Activated CD8-positive, alpha-beta memory T cell treated with anti-CD3 and anti-CD28 coated beads, Interleukin-2, amount 50 U/mL, for 4 hours (primary cell): ENCODE data around the gene NR4A3.
"Not testable (repeated sequence)": the region's sequence is repeated elsewhere in the genome, so short reads cannot be mapped to it uniquely, and the experiment has no call there.

ENCODE experiments used
- DNase-seq: peaks from one replicate; pipeline ENCODE4 v3.0.0-alpha.2; 2020

NR4A3 gene

GRCh38 chr9:99821396-99822108 lies at the start of gene NR4A3:
Gene NR4A3, plus strand, starts transcription at chr9:99821885. Its CDS starts 6,158 bp downstream, at chr9:99828043.
- DNase-seq: peak; percentile 91

GRCh38 chr9:99773468-99774138 lies 48.1 kb upstream of the NR4A3 start:
- no peak for DNase-seq

GRCh38 chr9:99778308-99778707 lies 43.4 kb upstream of the NR4A3 start:
- DNase-seq: peak; percentile 26

DNA sequence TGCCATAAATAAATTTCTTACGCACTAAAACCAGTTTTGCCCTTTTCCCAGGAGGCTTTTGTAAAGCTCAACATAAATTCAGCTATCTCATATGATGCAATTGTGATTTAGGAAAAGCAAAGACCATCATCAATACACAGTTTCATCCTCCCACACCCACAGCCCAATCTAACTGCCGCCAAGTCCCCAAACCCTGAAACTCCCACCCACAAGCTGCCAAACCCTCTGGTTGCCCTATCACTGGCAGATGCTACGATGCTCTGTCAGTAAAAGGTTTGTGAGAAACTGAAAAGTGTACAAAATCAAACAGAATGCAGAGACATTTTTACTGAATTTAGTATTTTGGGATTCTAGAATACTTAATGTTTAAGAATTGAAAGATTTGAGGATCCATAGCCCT lies 42.8 kb upstream of the NR4A3 start:
- no peak for DNase-seq

DNA sequence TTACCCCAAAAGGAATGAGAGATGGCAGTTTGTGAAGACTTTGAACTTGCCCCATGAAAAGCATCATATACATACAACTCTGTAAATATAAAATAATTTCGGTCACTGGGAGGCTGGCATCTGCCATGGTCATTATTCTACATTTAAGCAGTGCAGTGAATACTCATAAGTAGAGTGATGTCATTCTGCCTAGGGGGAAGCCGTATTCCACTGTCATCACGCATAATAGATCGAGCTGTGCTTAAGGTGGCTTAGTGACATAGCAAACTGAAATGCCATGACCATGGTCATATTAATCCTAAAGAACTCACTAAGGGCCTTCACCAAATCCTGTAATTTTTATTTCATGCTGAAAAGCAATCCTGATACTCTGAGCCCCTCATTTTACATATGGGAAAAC lies 42.4 kb upstream of the NR4A3 start:
- no peak for DNase-seq

- not testable (repeated sequence) for DNase-seq
Measured at GRCh38 chr9:99782349-99782748, 39.3 kb upstream of the NR4A3 start.

GRCh38 chr9:99782962-99783718 lies 38.5 kb upstream of the NR4A3 start:
- DNase-seq: no peak

DNA sequence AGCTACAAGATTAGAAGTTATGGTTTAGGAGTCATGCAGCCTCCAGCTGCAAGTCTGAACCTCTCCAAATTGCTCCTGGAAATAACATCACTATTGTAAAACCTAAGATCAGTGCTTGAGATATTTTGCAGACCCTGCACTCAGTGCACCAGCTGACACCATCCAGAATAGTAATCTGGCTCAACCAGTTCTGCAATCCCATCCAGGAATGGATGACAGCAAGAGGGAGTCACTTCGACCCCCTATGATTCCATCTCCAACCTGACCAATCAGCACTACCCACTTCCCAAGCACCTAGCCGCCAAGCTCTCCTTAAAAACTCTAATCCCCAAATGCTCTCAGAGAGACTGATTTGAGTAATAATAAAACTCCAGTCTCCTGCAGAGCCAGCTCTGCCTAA lies 37.9 kb upstream of the NR4A3 start:
- DNase-seq: no peak

DNA sequence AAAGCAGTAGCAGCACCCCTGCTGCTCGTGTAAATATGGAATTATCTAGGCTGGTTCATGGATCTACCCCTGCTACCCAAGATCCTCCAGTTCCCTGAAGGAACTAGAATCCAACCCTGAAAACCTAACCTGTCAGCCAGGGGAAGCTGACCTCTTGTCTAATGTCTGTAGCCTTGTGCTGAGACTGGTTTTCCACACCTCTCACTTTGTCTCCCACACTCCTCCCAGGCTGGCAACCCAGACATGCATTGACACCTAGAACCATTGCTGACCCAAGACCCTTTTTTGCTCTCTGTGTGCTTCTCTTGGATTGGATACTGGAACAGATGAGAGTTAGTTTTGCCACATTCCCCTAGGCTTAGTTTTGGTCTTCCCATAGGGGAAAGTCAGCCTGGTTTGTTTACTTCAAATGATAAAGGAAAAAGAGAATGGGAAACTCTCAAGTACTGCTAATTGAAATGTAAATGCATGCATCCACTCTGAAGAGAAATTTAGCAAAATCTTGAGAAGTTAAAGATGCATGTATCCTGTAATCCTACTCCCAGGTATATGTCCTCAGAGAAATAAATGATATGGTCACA lies 36.6 kb upstream of the NR4A3 start:
- DNase-seq: no peak

DNA sequence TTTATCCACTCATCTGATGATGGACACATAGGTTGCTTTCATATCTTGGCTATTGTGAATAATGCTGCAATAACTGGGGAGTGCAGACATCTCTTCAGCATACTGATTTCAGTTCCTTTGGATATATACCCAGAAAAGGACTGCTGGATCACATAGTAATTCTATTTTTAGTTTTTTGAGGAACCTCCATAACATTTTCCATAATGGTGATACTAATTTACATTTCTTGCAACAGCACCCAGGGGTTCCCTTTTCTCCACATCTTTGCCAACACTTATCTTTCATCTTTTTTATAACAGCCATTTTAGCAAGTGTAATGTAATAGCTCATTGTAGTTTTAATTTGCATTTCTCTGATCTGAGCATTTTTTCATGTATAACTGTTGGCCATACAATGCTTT lies 34.1 kb upstream of the NR4A3 start:
- no peak for DNase-seq

DNA sequence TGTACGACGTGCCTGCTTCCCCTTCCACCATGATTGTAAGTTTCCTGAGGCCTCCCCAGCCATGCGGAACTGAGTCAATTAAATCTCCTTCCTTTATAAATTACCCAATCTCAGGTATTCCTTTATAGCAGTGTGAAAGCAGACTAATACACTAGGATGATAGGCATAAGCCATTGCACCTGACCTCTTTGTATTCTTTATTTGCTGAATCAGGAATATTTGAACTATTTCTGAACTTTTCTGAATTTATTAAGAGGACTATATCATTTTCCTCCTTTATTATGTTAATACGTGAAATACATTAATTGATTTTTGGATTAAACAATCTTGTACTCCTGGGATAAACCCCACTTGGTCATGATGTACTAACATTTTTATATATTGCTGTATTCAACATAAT lies 28.2 kb upstream of the NR4A3 start:
- DNase-seq: no peak

GRCh38 chr9:99796231-99796630 lies 25.5 kb upstream of the NR4A3 start:
- no peak for DNase-seq

- no peak for DNase-seq
Measured at GRCh38 chr9:99801775-99802174, 19.9 kb upstream of the NR4A3 start.

- no peak for DNase-seq
Measured at GRCh38 chr9:99803694-99804093, 18.0 kb upstream of the NR4A3 start.

DNA sequence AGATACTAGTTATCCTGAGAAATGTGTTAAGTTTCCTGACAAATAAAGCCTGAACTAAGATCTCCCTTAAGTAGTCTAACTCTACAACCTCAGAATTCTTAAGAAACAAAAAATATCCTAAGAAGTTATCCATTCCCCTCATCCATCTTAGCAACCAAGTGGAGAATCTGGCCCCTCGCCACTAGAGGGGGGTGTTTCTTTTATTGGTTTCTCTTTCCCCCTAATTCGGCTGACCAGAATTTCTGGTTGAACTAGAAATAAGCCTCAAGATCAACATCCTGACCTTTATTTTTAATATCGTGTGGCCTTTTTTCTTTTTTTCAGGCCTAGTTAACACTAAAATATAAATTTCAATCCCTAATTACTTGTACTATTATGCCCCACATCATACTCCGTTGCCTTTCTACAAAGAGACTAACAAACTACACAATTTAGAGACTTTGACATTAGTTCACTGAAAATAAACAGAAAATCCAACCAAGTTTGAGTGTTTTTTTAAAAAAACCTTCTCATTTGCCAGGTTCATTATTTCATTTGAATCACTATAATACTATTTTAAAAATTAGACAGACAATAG lies 14.3 kb upstream of the NR4A3 start:
- DNase-seq: peak; percentile 68

DNA sequence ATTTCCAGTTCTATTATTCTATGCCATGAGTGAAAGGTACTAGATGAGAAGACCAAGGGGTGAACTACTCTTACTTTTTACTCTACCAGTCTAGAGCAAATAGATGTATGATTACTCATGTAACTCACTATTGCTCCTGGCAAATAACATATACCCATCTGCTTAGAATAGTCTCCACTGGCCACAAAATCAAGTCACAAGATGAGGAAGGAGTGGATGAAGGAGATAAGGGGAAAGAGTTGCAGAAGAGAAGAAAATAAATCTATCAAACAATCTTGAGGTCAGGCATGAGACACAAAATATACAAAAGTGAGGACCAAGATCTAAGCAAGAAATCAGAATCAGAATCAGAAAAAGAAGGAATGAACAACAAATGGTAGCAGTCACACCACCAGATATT lies 13.7 kb upstream of the NR4A3 start:
- DNase-seq: no peak

DNA sequence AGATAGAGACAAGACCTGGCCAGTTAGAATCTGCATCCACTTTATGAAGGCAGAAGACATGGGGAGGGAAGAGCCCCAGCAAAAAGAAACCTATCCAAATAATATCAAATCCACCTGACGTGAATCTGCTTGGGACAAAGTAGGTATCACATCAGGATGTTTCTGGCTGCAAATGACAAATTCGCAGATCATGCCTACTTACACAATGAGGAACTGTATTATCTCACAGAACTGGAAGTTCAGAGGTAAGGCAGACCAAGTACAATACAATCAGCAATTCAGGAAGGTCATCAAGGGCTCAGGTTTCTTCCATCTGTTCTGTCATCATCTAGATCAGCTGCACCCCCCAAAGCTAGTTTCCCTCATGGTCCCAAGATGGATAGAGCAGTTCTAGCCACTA lies 13.2 kb upstream of the NR4A3 start:
- no peak for DNase-seq

DNA sequence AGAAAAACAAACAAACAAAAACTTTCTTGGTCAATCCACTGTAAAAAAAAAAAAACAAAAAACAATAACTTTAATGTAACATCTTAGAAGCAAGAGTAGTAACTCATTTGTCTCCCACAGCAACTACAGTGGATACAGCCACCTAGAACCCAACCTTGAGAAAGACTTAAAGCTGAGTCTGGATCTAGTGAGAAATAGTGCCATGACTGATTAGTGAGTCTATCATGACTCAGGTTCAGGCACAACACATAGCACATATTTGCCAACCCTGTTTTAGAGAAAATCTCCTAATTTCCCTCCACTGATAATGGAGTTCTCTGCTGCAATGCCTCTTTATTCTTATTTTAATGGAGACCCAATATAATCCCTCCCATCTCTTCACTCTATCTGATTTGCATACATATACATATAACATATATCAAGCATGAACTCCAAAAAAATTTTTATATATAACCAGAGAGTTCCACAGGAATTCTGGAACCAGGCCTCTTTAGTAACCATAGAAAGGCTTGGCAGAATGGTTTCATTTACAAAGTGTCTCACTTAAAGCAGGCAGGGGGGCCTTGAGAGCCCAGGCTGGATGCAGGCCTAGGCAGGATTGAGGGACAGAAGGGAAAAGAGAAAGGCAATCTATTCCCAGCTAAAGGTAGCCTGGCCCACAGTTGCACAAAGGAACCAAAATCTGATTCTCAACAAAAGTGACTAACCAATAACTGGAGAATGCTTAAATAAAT lies 11.9 kb upstream of the NR4A3 start:
- no peak for DNase-seq

- DNase-seq: no peak
Measured at GRCh38 chr9:99811172-99811571, 10.5 kb upstream of the NR4A3 start.

GRCh38 chr9:99811598-99812383 lies 9.9 kb upstream of the NR4A3 start:
- no peak for DNase-seq

- DNase-seq: no peak
Measured at GRCh38 chr9:99813739-99814138, 7.9 kb upstream of the NR4A3 start.

- no peak for DNase-seq
Measured at GRCh38 chr9:99814359-99814758, 7.3 kb upstream of the NR4A3 start.
